OCI-LY3 (cell line): ENCODE measurements around the gene GTPBP6.
"Not testable (repeated sequence)": the region's sequence is repeated elsewhere in the genome, so short reads cannot be mapped to it uniquely, and the experiment has no call there.

Source experiments
- H2AFZ ChIP-seq: fragments of 200-600, 300-600 bp; shearing (Covaris generic); 2 replicates; pipeline ENCODE4 v1.6.0; 2014; ENCODE audit warnings: antibody characterized with exemption, low read depth, low read length
- H3K27ac ChIP-seq: fragments of 200-600, 300-600 bp; sonication (generic); 2 replicates; pipeline ENCODE4 v1.5.1; 2014; ENCODE audit warnings: mild to moderate bottlenecking, low read length, moderate library complexity, mixed read lengths
- H3K27me3 ChIP-seq: fragments of 200-600, 300-600 bp; sonication (generic); 2 replicates; pipeline ENCODE4 v1.6.1; 2014; ENCODE audit warnings: low read depth, low read length, mixed read lengths
- H3K36me3 ChIP-seq: fragments of 200-600, 300-600 bp; sonication (generic); replicated peaks from 2 replicates; pipeline ENCODE3; 2014; ENCODE audit warnings: low read depth, low read length, mixed read lengths
- H3K4me1 ChIP-seq: fragments of 300-600, 200-600 bp; sonication (generic); 2 replicates; pipeline ENCODE4 v1.6.1; 2014; ENCODE audit warnings: low read length, mixed read lengths
- H3K4me2 ChIP-seq: fragments of 200-600, 300-600 bp; sonication (generic); 2 replicates; pipeline ENCODE4 v1.6.1; 2014; ENCODE audit warnings: low read length, mixed read lengths
- H3K4me3 ChIP-seq: fragments of 300-600, 200-600 bp; sonication (generic); 2 replicates; pipeline ENCODE4 v1.5.1; 2014; ENCODE audit warnings: antibody characterized with exemption, mild to moderate bottlenecking, low read length, moderate library complexity
- H3K79me2 ChIP-seq: fragments of 300-600, 200-600 bp; shearing (Covaris generic); 2 replicates; pipeline ENCODE4 v1.6.1; 2014; ENCODE audit warnings: mild to moderate bottlenecking, low read length, mixed read lengths
- H3K9ac ChIP-seq: fragments of 300-600, 200-600 bp; shearing (Covaris generic); 2 replicates; pipeline ENCODE4 v1.6.0; 2014; ENCODE audit warnings: mild to moderate bottlenecking, low read length, moderate library complexity
- H3K9me3 ChIP-seq: fragments of 200-600, 300-600 bp; shearing (Covaris generic); 2 replicates; pipeline ENCODE4 v1.6.1; 2014; ENCODE audit warnings: low read length, mixed read lengths; ENCODE audit not compliant: insufficient read depth
- H4K20me1 ChIP-seq: fragments of 200-600, 300-600 bp; sonication (generic); 2 replicates; pipeline ENCODE4 v1.6.1; 2016; ENCODE audit warnings: low read length, mixed read lengths; ENCODE audit not compliant: insufficient read depth
- EZH2phosphoT487 ChIP-seq: fragments of 200-600 bp; shearing (Covaris generic); IDR thresholded peaks from 2 replicates; pipeline ENCODE4 v1.6.1; 2018; ENCODE audit warnings: antibody characterized with exemption, mixed run types, low read depth
- TF ChIP-seq, protein P1 (sequence below): fragments of 200-600, 300-600 bp; sonication (generic); IDR thresholded peaks from 2 replicates; pipeline ENCODE4 v1.5.1; 2014; ENCODE audit warnings: antibody characterized with exemption, low read length, low read depth

Gene GTPBP6

DNA sequence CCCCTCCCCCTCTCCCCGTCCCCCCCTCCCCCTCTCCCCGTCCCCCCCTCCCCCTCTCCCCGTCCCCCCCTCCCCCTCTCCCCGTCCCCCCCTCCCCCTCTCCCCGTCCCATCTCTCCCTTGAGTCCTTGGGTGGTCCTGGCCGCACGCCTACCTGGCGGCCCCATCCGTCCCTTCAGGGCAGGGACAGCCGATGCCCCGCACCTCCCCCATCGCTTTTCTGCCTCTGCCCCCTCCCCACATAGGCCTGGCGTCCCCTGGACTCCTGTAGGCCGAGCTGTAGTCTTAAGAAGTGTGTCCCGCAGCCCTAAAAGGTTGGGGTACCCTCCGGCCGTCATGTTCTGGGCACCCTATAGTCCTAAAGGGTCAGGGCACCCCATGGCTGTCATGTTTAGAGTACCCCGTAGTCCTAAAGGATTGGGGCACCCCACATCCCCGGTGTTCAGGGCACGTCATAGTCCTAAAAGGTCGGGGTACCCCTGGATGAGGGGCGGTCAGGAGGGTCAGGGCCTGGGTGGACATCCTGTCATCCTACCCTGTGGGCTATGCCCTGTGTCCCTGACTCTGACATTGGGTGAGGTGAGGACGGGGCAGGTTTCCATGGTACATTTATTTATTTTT, 10.8 kb upstream of the GTPBP6 start:
- Histone ChIP-seq H3K9me3 (no peaks in the 10 kb centered on the region), H3K79me2 (no peaks in the 10 kb centered on the region), H2AFZ (no peak overlapping the region), H3K27me3 (no peaks in the 10 kb centered on the region), H3K4me3 (no peak overlapping the region), H4K20me1 (no peaks in the 10 kb centered on the region), H3K4me1 (no peaks in the 10 kb centered on the region), H3K36me3 (peaks cover 6% of the 10 kb centered on the region), H3K27ac (no peak overlapping the region), H3K4me2 (no peak overlapping the region), H3K9ac (no peak overlapping the region)
- TF ChIP-seq, protein P1, sequence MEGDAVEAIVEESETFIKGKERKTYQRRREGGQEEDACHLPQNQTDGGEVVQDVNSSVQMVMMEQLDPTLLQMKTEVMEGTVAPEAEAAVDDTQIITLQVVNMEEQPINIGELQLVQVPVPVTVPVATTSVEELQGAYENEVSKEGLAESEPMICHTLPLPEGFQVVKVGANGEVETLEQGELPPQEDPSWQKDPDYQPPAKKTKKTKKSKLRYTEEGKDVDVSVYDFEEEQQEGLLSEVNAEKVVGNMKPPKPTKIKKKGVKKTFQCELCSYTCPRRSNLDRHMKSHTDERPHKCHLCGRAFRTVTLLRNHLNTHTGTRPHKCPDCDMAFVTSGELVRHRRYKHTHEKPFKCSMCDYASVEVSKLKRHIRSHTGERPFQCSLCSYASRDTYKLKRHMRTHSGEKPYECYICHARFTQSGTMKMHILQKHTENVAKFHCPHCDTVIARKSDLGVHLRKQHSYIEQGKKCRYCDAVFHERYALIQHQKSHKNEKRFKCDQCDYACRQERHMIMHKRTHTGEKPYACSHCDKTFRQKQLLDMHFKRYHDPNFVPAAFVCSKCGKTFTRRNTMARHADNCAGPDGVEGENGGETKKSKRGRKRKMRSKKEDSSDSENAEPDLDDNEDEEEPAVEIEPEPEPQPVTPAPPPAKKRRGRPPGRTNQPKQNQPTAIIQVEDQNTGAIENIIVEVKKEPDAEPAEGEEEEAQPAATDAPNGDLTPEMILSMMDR, result no peak
- no peak for TF ChIP-seq EZH2phosphoT487

DNA sequence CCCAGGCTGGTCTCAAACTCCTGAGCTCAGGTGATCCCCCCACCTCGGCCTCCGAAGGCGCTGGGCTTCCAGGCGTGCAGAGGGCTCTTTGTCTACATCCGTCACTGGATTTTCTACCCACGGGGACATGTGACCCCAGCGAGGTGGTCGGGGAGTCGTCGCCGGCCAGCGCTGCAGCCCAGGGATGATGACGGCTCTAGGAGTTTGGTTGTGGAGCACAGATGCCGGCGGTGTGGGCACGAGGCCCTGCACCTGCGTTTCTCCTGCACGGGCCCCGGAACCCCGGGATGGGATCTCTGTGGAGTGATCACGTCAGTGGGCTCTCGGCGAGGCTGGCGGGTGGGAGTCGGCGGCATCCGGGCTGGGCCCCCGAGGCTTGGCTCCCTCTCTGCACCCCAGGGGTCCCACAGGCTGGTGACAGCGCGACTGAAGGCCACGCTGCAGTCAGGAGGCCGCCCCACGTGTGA, 9.1 kb upstream of the GTPBP6 start:
- no peak overlapping the region for H3K27ac ChIP-seq
- no peaks in the 10 kb centered on the region for H3K79me2 ChIP-seq
- TF ChIP-seq, protein P1, result no peak
- no peak for TF ChIP-seq EZH2phosphoT487

DNA sequence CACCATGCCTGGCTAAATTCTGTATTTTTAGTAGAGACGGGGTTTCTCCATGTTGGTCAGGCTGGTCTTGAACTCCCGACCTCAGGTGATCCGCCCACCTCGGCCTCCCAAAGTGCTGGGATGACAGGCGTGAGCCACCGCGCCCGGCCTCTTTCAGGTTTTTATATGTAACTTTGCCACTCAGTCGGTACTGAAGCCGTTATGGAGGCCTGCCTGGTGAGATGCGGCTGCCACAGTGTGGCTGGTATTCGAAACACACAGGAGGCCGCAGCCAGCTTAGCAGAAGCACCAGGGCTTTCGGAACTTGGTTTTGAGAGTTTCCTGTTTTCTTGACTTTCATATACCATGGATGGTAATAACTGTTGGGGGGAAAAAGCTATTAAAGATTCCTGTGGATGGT, 6.1 kb upstream of the GTPBP6 start:
- not testable (repeated sequence) for H3K27ac ChIP-seq, H4K20me1 ChIP-seq, H3K4me3 ChIP-seq, H3K4me2 ChIP-seq, H3K9me3 ChIP-seq, H3K9ac ChIP-seq, H3K36me3 ChIP-seq, H2AFZ ChIP-seq, H3K27me3 ChIP-seq, H3K79me2 ChIP-seq
- H3K4me1 ChIP-seq, result peaks cover 16% of the 10 kb centered on the region

More for the DNA sequence above, 9.1 kb upstream of the GTPBP6 start:
- no peaks in the 10 kb centered on the region for H4K20me1 ChIP-seq
- no peak overlapping the region for H3K4me2 ChIP-seq
- no peak overlapping the region for H3K4me3 ChIP-seq
- no peaks in the 10 kb centered on the region for H3K27me3 ChIP-seq
- peaks cover 5% of the 10 kb centered on the region; the same call in 1 of the 2 replicates for H3K4me1 ChIP-seq
- H3K36me3 ChIP-seq, result peaks cover 2% of the 10 kb centered on the region
- H2AFZ ChIP-seq, result no peak overlapping the region
- H3K9ac ChIP-seq, result no peak overlapping the region
- no peaks in the 10 kb centered on the region for H3K9me3 ChIP-seq

DNA sequence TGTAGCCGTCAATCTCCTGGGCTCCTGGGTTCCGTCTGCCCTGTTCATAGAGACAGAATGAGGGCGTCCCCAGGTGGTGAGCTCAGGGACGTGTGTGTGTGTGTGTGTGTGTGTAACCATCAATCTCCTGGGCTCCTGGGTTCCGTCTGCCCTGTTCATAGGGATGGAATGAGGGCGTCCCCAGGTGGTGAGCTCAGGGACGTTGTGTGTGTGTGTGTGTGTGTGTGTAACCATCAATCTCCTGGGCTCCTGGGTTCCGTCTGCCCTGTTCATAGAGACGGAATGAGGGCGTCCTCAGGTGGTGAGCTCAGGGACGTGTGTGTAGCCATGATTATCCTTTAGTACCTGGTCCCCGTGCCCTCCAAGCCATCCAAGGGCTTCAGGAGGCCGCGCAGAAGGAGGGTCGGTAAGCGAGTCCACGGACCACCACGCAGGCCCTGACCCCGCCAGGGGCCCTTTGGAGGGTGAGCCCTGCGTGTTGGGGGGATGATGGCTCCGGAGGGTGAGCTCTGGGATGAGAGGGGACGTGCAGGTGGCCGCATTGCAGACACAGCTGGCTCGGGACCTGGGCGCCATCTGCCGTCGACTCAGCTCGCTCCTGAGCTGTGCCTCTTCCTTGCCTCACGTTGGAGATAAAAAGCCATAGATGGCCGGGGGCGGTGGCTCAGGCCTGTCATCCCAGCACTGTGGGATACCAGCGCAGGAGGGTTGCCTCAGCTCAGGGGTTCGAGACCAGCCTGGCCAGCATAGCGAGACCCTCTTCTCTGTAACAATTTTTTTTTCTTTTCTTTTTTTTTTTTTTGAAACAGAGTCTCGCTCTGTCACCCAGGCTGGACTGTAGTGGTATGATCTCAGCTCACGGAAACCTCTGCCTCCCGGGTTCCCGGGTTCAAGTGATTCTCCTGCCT, 5.4 kb upstream of the GTPBP6 start:
- Histone ChIP-seq H3K27ac (no peak overlapping the region), H3K27me3 (no peaks in the 10 kb centered on the region)

More for the DNA sequence above, 5.4 kb upstream of the GTPBP6 start:
- Histone ChIP-seq H3K36me3 (no peaks in the 10 kb centered on the region), H3K79me2 (peaks cover 12% of the 10 kb centered on the region), H3K4me3 (0 out of 2 replicates have a peak overlapping the region, but pooled peaks have one; percentile 26), H3K4me1 (peaks cover 16% of the 10 kb centered on the region), H2AFZ (no peak overlapping the region), H4K20me1 (no peaks in the 10 kb centered on the region), H3K9ac (no peak overlapping the region), H3K9me3 (no peaks in the 10 kb centered on the region), H3K4me2 (peak overlapping the region; percentile 25)
- TF ChIP-seq, protein P1, result no peak; the same call in 1 of the 2 replicates
